ENCODE data around the gene HAGHL. TPM values are rescaled to one million over a fixed set of nuclear protein-coding genes. Genes with fewer than 3 reads are reported as not detected.
A peak's percentile ranks its signal among the peaks of the same experiment; 100 is the strongest.

The HAGHL gene
- total RNA-seq, 1 experiment from 2014 or later = 74.8 TPM

GRCh38 chr16:774086-775001 lies 47.4 kb downstream of the HAGHL start:
- H4K20me1 ChIP-seq (ENCODE audit: insufficient read depth) = no peaks in the 10 kb centered on the region
- no peaks in the 10 kb centered on the region for H3K27me3 ChIP-seq (ENCODE audit: insufficient read depth, low read length)
- no peaks in the 10 kb centered on the region for H3K9me3 ChIP-seq (ENCODE audit: control insufficient read depth in 1 of 2, insufficient read depth in 1 of 2, low read depth in 1 of 2, low read length in 2 of 2)
- ChIA-PET POLR2A (interaction anchor here (1.4 kb wide), 1 partner anchor 14 kb away, joined by 3 read pairs; the partner anchor contains the start of genes CHTF18 and RPUSD1), CTCF (no interaction called here), RAD21 (ENCODE audit: low non-redundant PET in 1 of 2, low total read pairs in 2 of 2, uncharacterized antibody in 2 of 2, unreplicated experiment in 2 of 2) (no interaction called here)
- H3K9me2 ChIP-seq (ENCODE audit: insufficient read depth) = no peaks in the 10 kb centered on the region
- H3K4me3 ChIP-seq (replicated peaks in 1 of 2; ENCODE audit: low read depth in 1 of 2, low read length in 2 of 2) = peak overlapping the region in 1 of 2 experiments; percentile 28; a peak in 1 of 4 replicates
- TF ChIP-seq SRF (IDR thresholded peaks at IDR 0.05; ENCODE audit: low read depth) (no peak), CEBPB (IDR thresholded peaks at IDR 0.05; ENCODE audit: low read depth) (no peak), MAX (IDR thresholded peaks at IDR 0.05) (peak; percentile 53; the same call in 1 of the 2 replicates), EZH2 (IDR thresholded peaks at IDR 0.05) (no peak), ZFX (IDR thresholded peaks at IDR 0.05) (no peak), YY1 (IDR thresholded peaks at IDR 0.05; ENCODE audit: extremely low read depth, insufficient replicate concordance, low read depth, low read length) (no peak), ZNF274 (IDR thresholded peaks at IDR 0.05; ENCODE audit: low read depth, low read length) (no peak), POLR2AphosphoS5 (IDR thresholded peaks at IDR 0.05; ENCODE audit: low read depth, low read length) (0 out of 2 replicates have a peak, but pooled peaks have one; percentile 9), SIN3A (IDR thresholded peaks at IDR 0.05; ENCODE audit: low read depth) (no peak), TCF7L2 (IDR thresholded peaks at IDR 0.05; ENCODE audit: borderline replicate concordance, extremely low read depth, insufficient read depth, insufficient read length) (no peak), FOSL1 (IDR thresholded peaks at IDR 0.05; ENCODE audit: low read depth) (no peak)
- BruUV-seq (replicated peaks) = no TSS peak
- H3K79me2 ChIP-seq (ENCODE audit: insufficient read depth, low read length) = no peaks in the 10 kb centered on the region
- ATAC-seq (peak; percentile 27), DNase-seq (ENCODE audit: low read depth, low spot score) (no peak)
- peak overlapping the region; percentile 53 for H3K27ac ChIP-seq (ENCODE audit: low read depth, low read length)
- peak overlapping the region; percentile 53 for H3K9ac ChIP-seq (ENCODE audit: low read length)
- peaks cover 36 to 55% of the 10 kb centered on the region in 2 experiments for H3K4me1 ChIP-seq (ENCODE audit: control insufficient read depth in 1 of 2, insufficient read depth in 2 of 2, low read length in 2 of 2)
- H3K4me2 ChIP-seq (ENCODE audit: low read length) = peak overlapping the region; percentile 74
- H3K36me3 ChIP-seq (ENCODE audit: control insufficient read depth in 1 of 2, insufficient read depth in 2 of 2, low read length in 2 of 2) = no peaks in the 10 kb centered on the region
- intact Hi-C loops (cut with micrococcal nuclease) = no loop called here
- no peak overlapping the region for H2AFZ ChIP-seq (ENCODE audit: low read depth, low read length, poor library complexity, severe bottlenecking)
